Kidney epithelial cell (primary cell): Measurements from ENCODE around the gene ZNF431. TPM values are rescaled to one million over a fixed set of nuclear protein-coding genes. Genes with fewer than 3 reads are reported as not detected.

Source experiments
- total RNA-seq: library from RNA; depleted of rRNA; stranded (reverse); fragments of >200 nt; gene quantifications from 2 replicates; pipeline ENCODE4 v1.2.3, GENCODE V29; 2015

The ZNF431 gene
- total RNA-seq, 1 donor from 2014 or later = 3.5 TPM

Other genes starting within 250 kb of the ZNF431 start
- 3.2 and 4.3 TPM in 2 replicates for gene ZNF85, start 218.8 kb upstream of the ZNF431 start, total RNA-seq
- 8.4 and 12.9 TPM in 2 replicates for gene ZNF430, start 121.4 kb upstream of the ZNF431 start, total RNA-seq
- 4.7 and 8.6 TPM in 2 replicates for gene ZNF714, start 59.8 kb upstream of the ZNF431 start, total RNA-seq
- 5.7 and 8.1 TPM in 2 replicates for gene ZNF708, start 187.4 kb downstream of the ZNF431 start, total RNA-seq
- gene ZNF738, start 217.0 kb downstream of the ZNF431 start, total RNA-seq = 6.3 and 7.5 TPM in 2 replicates